Stimulated activated CD4-positive, alpha-beta T cell treated with anti-CD3 and anti-CD28 coated beads, TNF-alpha, amount 100 ng/mL, for 4 hours (primary cell): ENCODE data around the gene OR2G2.

Experiments
- DNase-seq, 3 experiments: peaks; one replicate each; pipeline ENCODE4 v3.0.0-alpha.2; 2020; ENCODE audit warnings: low read depth in 3 of 3

OR2G2 gene

GRCh38 chr1:247588060-247588459 is at the start of gene OR2G2:
TSS of gene OR2G2 (plus strand) at chr1:247588360. CDS start at chr1:247588360, 0 bp downstream.
- no peak for DNase-seq

DNA sequence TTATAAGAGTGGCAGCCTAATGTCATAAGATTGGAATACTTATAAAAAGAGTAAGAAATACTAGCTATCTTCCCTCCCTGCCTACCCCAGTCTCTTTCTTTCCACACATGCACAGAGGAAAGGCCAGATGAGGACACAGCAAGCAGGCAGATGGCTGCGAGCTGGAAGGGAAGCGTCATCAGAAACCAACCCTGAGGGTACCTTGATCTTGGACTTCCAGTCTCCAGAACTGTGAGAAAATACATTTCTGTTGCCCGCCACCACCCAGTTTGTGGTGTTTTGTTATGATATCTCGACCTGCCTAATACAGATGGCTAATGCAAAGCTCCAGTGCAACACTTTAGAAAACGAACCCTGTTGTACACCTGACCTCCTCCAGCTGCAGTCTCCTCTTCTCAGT is 49.6 kb upstream of the OR2G2 start:
- no peak for DNase-seq

DNA sequence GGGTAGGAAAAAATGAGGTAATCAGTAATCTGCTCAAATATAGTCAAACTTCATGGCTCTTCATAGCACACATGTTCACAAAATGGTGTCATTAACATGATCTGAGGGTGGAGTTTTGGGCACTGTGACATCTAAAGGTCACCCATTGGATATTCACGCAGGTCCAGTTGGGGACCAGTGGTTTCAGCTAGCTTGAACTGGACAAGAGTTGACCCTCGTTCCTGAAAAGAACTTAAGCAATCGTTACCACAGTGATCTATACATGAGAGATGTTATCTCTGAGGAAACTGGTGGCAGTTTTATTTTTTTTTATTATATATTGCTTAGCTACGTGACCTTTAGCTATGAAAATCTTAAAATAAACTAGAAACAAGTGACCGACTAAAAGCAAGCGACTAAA is 48.9 kb upstream of the OR2G2 start:
- DNase-seq = no peak

DNA sequence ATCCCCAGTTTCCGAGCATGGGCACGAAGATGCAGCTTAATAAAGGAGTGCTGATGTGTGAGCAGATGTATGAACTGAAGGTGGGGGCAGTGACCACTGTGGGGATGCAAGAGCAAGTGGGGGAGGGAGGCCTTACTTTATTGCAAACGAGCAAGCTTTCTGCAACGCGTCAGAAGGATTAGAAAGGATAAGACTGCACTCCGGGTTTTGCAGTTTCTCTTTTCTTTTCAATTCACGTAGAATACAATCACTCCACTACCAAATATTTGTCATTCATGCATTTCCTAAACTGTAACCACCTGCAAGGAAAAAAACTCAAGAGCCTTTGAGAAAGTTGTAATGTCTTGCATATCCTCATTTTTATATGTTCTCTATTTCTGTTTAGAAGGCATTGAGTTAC is 47.6 kb upstream of the OR2G2 start:
- DNase-seq = no peak

DNA sequence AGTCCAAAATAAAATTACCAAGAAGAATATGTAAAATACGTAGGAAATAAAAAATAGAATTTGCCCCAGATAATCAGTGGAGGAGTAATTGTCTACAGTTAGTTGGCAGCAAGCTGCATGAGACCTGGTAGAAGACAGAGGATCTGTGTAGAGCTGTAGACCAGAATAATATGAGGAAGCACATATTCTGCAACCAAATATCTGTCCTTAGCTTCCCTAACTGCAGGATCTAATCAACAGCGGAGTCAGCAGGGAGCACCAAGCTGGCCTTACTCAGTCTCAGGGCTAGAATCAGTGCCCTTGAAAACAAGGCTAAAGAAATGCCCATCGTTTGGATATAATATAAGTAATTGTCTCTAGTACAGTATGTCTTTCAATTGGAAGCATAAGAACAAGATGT is 45.3 kb upstream of the OR2G2 start:
- no peak for DNase-seq

DNA sequence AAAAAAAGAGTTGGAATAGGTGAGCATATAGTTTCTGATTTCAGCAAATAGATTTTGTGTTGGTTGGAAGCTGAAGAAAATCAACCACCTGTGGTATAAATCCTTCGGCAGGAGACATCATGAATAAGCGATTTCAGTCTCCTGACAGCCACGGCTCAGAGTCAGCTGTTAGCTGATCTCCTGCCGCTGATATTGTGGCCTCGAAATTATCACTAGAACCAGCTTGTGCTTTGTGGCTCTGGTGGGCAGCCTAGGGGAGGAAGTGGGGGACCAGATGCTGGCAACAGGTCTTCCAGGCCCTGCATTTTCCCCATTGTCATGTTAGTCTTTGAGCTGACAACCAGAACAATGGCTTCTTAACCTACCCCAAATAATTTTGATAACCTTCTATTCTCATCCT is 40.1 kb upstream of the OR2G2 start:
- DNase-seq = no peak

GRCh38 chr1:247548769-247549182 is 39.4 kb upstream of the OR2G2 start, which contains the start of gene GCSAML:
TSS of gene GCSAML (plus strand) at chr1:247549134. CDS start at chr1:247549192, 58 bp downstream.
- no peak for DNase-seq

- no peak for DNase-seq
These were observed 36.4 kb upstream of the OR2G2 start for GRCh38 chr1:247551721-247552120.

GRCh38 chr1:247552231-247552630 is 35.9 kb upstream of the OR2G2 start:
- no peak for DNase-seq

DNA sequence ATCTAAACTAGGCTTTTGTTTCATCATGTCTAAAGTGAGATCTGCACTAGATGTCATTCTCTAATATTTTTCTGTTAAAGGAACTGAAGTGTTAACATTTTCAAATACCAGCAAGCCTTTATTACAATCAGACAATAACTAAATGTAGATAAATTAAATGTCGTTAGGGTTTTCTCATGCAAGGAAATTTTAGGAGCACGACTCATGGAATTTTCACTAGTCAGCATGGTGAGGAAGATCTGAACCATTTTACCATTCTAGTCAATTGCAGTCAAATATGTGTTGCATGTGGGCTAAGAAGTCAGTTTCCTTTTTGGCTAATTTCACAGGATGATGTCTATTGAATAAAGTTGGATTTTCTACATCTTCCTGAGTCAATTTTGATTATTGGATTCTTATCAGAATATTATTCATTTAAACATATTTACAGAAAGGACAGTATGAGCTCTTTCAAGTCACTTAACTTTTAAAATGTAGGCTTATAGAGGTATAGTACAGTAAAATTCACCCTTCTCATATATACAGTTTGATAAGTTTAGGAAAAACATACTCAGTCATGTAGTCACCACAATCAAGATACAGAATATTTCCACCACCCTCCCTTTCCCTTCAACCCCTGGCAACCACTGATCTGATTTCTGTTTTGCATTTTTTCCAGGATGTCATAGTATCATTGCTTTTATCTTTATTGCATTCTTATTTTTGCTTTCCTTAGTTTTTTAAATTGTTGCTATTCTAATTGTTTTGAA is 30.1 kb upstream of the OR2G2 start:
- no peak for DNase-seq

GRCh38 chr1:247561711-247562110 is 26.4 kb upstream of the OR2G2 start:
- DNase-seq = no peak

- DNase-seq = no peak
These were observed 26.0 kb upstream of the OR2G2 start for GRCh38 chr1:247562198-247562597.

- DNase-seq = no peak
These were observed 13.9 kb upstream of the OR2G2 start for GRCh38 chr1:247574236-247574635.

- DNase-seq = no peak
These were observed 13.5 kb upstream of the OR2G2 start for GRCh38 chr1:247574664-247575063.

DNA sequence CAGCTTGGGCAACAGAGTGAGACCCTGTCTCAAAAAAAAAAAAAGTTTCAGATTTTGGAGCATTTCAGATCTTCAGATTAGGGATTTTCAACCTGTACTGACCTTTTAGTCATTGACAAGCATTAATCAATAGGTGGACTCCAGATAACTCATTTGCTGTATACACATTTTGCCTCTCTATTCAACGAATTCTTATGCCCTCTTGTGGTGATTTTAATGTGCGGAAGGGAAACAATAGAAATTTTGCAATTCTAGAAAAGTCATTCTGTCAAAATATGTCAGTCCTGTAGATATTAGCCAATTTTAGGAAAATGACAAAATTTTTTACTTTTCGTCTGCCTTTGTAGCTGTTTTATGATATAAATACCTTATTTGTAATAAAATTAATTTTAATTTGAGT is 11.6 kb upstream of the OR2G2 start:
- no peak for DNase-seq

DNA sequence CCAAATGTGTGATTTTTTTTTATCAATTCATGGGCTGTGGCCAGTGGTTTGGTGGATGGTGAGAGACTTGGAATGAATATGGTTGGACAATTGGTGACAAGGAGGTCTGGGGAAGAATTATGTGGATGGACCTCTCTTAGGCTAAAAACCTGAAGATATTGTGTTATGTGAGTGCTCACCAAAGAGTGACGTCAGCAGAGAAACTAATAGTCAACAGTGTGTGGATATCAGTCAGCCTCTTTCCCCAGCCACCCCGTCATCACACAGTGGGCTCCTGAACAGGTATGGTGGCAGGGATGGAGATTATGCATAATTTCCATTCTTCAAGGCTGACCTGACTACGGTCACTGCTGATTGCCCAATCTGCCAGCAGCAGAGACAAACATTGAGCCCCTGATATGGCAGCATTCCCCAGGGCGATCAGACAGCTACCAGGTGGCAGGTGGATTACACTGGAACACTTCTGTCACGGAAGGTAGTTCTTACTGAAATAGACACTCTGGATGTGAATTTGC is 9.2 kb upstream of the OR2G2 start:
- DNase-seq = no peak

DNA sequence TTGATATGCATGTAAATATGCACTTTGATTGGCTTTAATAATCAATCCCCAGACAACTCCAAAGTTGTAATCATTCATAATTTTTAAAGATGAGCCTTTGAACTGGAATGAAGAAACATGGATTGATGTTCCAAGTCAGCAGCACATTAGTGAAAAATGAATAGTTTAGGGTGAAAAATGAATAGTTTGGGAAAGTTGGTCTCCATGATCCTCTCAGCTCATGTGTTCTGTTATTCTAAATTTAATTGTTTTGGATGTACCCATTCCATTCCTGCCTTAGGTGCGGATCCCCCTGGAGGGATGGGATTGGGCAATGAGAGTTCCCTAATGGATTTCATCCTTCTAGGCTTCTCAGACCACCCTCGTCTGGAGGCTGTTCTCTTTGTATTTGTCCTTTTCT is 17.1 kb downstream of the OR2G2 start, which contains the start of gene OR2G3:
OR2G3 (plus strand) TSS at position 301 of the 400 bp plus-strand sequence; CDS start at position 301, 0 bp downstream.
- no peak for DNase-seq

GRCh38 chr1:247613405-247613804 is 25.2 kb downstream of the OR2G2 start:
- no peak for DNase-seq

DNA sequence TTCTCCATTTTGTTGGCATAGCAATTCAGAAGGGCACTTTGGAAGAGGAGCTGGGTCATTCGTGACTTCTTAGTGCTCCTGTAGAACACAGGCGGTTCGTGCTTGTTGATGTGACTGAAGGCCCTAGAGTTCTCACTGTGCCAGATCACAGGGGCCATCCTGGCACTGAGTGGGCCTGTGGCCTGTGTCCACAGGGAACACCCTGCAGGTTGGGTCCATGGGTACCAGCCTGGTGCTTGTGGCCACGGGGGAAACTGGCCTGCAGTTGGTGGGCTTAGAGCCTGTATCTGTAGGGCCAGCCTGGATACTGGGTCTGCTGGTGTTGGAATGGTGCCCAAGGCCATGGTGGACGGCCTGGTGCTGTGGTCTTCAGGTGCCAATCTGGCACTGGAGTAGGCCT is 26.5 kb downstream of the OR2G2 start:
- DNase-seq = no peak

- no peak for DNase-seq
These were observed 39.8 kb downstream of the OR2G2 start for GRCh38 chr1:247627951-247628350.

DNA sequence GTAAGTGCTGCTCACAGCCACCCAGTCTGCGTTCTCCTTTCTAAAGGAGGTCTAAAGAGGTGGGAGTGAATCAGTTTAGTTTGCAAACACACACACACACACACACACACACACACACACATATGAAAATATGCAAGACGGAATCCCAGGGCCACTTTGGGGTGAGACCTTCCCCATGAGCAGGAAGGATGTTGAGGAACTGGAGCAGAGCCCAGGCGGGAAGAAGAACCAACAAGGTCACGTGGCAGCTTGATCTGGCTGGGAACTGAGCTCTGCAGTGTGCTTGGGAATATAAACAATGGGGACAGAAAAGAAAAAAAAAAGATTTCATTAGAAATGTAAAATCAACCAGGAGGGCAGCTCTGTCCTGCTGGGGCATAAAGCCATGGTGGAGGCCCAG is 49.9 kb downstream of the OR2G2 start:
- no peak for DNase-seq

DNA sequence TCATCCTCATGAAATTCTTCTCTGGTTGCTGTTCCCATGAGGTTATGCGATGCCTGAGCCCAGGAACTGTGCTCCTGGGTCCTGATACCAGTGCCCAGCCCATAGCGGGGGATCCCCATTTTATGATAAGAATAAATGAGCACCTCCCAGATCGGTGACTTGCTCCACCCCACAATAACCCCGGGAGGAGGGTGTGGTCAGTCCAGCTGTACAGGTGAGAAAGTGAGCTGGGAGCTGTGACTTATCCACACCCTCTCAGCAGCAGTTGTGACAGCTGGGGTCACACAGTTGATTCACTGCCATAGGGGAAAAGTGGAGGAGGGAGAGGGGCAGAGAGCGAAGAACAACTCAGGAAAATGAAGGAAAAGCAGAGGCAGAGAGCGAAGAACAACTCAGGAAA is 50.6 kb downstream of the OR2G2 start:
- DNase-seq = no peak
